Gastrocnemius medialis (tissue), 4 donors: Measurements from ENCODE around the gene AFG1L.

Experiments
- POLR2A ChIP-seq, 2 donors: fragments of 450-650 bp; IDR thresholded peaks; one replicate each; pipeline ENCODE4 v1.6.1; 2017; ENCODE audit warnings: antibody characterized with exemption in 2 of 2, mild to moderate bottlenecking in 2 of 2, moderate library complexity in 2 of 2
- TF ChIP-seq, protein P1 (sequence below), 5 experiments: fragments of 450-650 bp in 3 of 5; fragments of 200-600 bp in 2 of 5; sonication (generic) in 2 of 5; IDR thresholded peaks in 4 of 5; conservative IDR thresholded peaks in 1 of 5; 1 replicate in 4 of 5; 2 replicates in 1 of 5; pipeline ENCODE4 v1.5.1; 2016 to 2019; ENCODE audit warnings: antibody characterized with exemption in 5 of 5, mild to moderate bottlenecking in 3 of 5, moderate library complexity in 3 of 5

DNA sequence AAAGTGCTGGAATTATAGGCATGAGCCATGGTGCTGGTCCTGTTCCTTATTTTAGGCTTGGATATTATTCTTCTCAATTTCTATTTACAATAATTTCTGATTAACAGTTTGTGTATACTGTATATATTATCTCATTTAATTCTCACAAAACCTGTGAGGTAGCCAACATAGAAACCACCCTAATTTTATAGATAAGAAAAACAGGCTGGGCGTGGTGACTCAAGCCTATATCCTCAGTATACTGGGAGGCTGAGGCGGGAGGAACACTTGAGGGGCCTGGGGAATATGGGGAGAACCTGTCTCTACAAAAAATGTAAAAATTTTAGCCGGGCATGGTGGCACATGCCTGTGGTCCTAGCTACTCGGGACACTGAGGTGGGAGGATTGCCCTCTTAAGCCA, 3.8 kb upstream of the AFG1L start:
- TF ChIP-seq, protein P1, sequence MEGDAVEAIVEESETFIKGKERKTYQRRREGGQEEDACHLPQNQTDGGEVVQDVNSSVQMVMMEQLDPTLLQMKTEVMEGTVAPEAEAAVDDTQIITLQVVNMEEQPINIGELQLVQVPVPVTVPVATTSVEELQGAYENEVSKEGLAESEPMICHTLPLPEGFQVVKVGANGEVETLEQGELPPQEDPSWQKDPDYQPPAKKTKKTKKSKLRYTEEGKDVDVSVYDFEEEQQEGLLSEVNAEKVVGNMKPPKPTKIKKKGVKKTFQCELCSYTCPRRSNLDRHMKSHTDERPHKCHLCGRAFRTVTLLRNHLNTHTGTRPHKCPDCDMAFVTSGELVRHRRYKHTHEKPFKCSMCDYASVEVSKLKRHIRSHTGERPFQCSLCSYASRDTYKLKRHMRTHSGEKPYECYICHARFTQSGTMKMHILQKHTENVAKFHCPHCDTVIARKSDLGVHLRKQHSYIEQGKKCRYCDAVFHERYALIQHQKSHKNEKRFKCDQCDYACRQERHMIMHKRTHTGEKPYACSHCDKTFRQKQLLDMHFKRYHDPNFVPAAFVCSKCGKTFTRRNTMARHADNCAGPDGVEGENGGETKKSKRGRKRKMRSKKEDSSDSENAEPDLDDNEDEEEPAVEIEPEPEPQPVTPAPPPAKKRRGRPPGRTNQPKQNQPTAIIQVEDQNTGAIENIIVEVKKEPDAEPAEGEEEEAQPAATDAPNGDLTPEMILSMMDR (IDR thresholded peaks at IDR 0.05 in 4 of 5, conservative IDR thresholded peaks at IDR 0.05 in 1 of 5) = no peak
- TF ChIP-seq POLR2A (IDR thresholded peaks at IDR 0.05) = no peak
